HG03060 (cell line): ENCODE data around the gene TMEM205.

Experiments used
- ATAC-seq: cut with Tn5 transposase; IDR thresholded peaks from one replicate; pipeline ENCODE4 v1.9.1; 2021; ENCODE audit warnings: low read depth, moderate number of reproducible peaks; ENCODE audit not compliant: unreplicated experiment

The TMEM205 gene

GRCh38 chr19:11304936-11305335, 41.1 kb downstream of the TMEM205 start:
- ATAC-seq, result no peak

- ATAC-seq, result no peak
Observed at GRCh38 chr19:11300811-11301120, 45.3 kb downstream of the TMEM205 start.

- no peak for ATAC-seq
Observed at GRCh38 chr19:11299946-11300810, 45.9 kb downstream of the TMEM205 start.

- no peak for ATAC-seq
Observed at GRCh38 chr19:11296264-11296663, 49.8 kb downstream of the TMEM205 start.

- no peak for ATAC-seq
Observed at GRCh38 chr19:11295665-11296245, 50.3 kb downstream of the TMEM205 start, which contains the start of gene TSPAN16. TSPAN16 (plus strand) TSS chr19:11296160; CDS start chr19:11296298, 138 bp downstream.

GRCh38 chr19:11295180-11295579, 50.9 kb downstream of the TMEM205 start:
- ATAC-seq, result no peak

GRCh38 chr19:11293433-11294389, 52.4 kb downstream of the TMEM205 start:
- no peak for ATAC-seq
